ENCODE measurements around the gene FAM124B.

Gene FAM124B

GRCh38 chr2:224379986-224380385 is 21.9 kb downstream of the FAM124B start:
- DNase-seq: no peak

GRCh38 chr2:224379172-224379571 is 22.7 kb downstream of the FAM124B start:
- no peak for DNase-seq

GRCh38 chr2:224378701-224379097 is 23.2 kb downstream of the FAM124B start:
- no peak for DNase-seq

GRCh38 chr2:224377751-224378700 is 23.9 kb downstream of the FAM124B start:
- DNase-seq: no peak

GRCh38 chr2:224372641-224373040 is 29.3 kb downstream of the FAM124B start:
- no peak for DNase-seq

- DNase-seq: no peak
Observed at GRCh38 chr2:224369028-224369632, 32.8 kb downstream of the FAM124B start.

GRCh38 chr2:224366267-224366844 is 35.6 kb downstream of the FAM124B start:
- DNase-seq: peak; percentile 68

GRCh38 chr2:224365331-224365730 is 36.6 kb downstream of the FAM124B start:
- DNase-seq: no peak

GRCh38 chr2:224363281-224363680 is 38.6 kb downstream of the FAM124B start:
- DNase-seq: no peak

- DNase-seq: no peak
Observed at GRCh38 chr2:224362094-224362493, 39.8 kb downstream of the FAM124B start.

GRCh38 chr2:224360801-224361251 is 41.1 kb downstream of the FAM124B start:
- DNase-seq: peak; percentile 6

GRCh38 chr2:224359569-224359968 is 42.3 kb downstream of the FAM124B start:
- DNase-seq: no peak

- DNase-seq: peak; percentile 36
Observed at GRCh38 chr2:224357098-224357901, 44.6 kb downstream of the FAM124B start.

- no peak for DNase-seq
Observed at GRCh38 chr2:224354632-224355211, 47.2 kb downstream of the FAM124B start.

GRCh38 chr2:224350703-224351102 is 51.2 kb downstream of the FAM124B start:
- DNase-seq: no peak

- no peak for DNase-seq
Observed at GRCh38 chr2:224349396-224349795, 52.5 kb downstream of the FAM124B start.

- no peak for DNase-seq
Observed at GRCh38 chr2:224347176-224348051, 54.5 kb downstream of the FAM124B start.

- DNase-seq: no peak
Observed at GRCh38 chr2:224345492-224345891, 56.4 kb downstream of the FAM124B start.

- DNase-seq: no peak
Observed at GRCh38 chr2:224343226-224343625, 58.7 kb downstream of the FAM124B start.

GRCh38 chr2:224335991-224336390 is 65.9 kb downstream of the FAM124B start:
- DNase-seq: no peak

GRCh38 chr2:224334726-224335125 is 67.2 kb downstream of the FAM124B start:
- DNase-seq: no peak

All from DMS79 treated with DMSO at 0.1 percent for 48 hours (cell line).